Stimulated activated CD4-positive, alpha-beta T cell treated with anti-CD3 and anti-CD28 coated beads, TNF-alpha, amount 100 ng/mL, for 48 hours (primary cell): ENCODE measurements around the gene SMPD3.

Experiments used
- DNase-seq, 3 donors: peaks; one replicate each; pipeline ENCODE4 v3.0.0-alpha.2; 2020; ENCODE audit warnings: low read depth in 3 of 3

The SMPD3 gene

DNA sequence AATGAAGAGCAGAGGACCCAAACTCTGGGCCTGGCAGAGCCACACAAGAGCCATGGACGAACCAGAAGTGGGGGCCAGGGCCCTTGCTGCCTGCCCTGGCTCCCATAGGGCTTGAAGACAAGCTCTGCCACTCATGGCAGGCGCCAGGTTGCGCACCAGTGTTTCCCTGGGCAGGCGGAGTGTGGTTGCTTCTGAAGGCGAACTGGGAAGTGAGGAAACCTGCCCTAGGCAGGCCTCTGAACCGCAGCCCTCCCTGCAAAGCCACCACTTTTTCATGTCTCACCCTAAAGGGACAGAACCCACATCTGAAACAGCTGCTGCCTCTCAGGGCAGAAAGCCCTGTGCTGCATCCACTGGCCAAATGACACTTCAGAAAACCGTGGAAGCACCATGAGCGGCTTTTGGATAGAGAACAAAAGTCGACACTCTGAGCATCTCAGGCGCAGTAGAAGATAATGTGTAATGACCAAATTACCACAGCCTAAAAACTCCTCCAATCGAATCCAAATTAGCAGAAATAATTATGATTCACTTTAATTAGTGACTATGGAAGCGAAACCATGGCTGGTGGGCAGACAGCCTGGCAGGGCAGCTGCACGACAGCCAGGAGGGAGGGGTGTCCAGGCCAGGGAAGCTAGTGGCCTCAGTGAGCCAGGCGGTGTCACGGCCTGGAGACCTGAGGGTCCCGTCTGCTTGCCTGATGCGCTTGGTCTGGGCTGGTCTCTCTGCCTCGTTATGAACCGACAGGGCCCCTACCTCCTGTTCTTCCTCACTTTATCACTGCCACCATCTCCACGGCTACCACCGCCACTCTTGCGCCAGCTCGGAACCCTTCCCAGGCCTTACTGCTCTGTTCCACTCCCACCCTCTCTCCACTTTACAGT is 78.4 kb downstream of the SMPD3 start:
- no peak for DNase-seq

DNA sequence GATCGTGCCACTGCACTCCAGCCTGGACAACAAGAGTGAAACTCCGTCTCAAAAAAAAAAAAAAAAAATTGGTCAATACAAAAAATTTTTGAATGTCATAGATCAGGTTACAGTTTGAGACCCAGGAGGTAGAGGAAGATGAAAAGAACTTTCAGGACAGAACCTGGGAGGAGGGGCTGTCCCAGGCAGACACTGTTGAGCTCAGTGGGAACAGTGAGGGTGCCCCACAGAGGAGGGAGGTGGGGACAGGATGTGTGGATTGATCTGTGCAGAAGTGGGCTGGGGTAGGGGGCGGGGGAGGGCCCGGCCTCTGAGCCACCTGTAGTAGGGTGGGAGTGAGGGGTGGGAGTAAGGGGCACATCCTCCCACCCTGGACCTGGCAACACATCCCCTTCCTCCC is 79.1 kb downstream of the SMPD3 start:
- DNase-seq: no peak

DNA sequence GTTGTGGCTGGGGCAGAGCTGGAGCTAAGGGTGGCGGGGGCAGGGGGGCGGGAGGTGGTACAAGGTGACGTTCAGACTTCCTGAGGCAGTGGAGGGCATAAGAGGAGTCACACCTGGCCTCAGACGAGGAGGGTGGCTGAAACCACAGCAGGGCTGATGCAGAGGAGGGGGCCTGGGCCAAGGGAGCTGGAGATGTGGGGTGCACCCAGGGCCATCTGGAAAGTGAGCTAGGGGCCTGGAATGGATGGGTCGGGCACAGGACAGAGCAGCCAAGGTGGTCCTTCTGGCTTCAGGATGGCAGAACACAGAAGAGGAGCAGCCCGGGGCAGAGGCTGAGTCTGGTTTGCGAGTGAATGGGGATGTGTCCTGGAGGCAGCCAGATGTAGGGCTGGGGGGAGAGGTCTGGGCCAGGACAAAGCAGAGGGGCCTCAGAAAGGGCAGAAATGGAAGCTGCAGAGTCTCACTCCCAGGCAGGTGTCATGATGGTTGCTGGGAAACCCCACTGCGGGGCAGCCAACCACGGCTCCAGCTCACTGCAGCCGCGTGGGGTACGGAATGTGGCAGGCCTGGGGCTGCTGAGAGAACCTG is 79.9 kb downstream of the SMPD3 start:
- DNase-seq: no peak

DNA sequence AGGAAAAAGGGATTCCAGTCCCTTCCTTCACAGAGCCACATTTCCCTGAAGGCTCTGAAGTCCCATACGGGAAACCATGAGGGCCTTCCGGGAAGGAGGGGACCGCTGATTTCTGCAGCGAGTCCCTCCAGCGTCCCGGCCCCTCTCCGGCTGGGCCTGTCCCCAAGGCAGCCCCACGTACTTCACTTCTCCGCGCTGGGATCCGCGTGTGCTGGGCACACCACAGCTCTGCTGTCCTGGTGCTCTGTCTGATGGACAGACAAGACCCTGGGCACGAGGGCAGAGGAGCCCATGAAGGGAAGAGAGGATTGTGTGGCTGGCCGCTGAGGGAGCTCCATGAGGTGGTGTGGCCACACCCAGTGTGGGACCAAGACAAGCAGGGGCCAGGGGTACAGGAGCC is 80.4 kb downstream of the SMPD3 start:
- DNase-seq: no peak

DNA sequence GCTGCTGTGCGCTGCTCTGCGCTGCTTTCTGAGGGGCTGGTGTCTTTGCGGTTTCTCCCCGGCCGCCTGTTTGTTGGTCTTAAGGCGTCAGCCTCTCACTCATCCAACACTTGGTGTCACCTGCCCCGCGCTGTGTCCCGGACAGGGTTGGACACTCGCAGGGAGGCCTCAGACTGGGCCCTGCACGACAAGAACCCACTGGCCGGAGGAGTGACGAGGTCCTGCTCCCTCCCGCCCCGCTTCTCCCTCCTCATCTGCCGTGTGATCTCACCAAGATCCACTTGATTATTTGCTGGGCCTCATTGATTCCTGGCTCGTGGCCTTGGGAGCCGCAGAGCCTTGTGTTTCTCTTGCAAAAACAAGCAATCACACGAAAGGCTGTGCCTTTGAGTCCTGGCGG is 80.9 kb downstream of the SMPD3 start:
- DNase-seq: no peak

DNA sequence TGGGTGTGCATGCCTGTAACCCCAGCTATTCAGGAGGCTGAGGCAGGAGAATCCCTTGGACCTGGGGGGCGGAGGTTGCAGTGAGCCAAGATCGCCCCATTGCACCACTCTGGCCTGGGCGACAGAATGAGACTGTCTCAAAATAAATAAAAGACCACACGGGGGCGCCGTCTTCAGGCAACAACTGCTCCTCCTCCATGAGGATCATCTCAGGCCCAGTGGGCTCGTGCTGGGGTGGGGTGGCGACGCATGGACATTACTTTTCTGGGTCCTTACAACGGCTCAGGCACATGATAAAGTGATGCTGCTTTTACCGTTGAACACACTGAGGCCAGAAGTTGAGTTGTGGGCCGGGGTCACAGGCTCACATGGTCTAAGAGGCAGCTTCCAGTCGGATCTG is 81.3 kb downstream of the SMPD3 start:
- DNase-seq: peak in 1 of 3 donors; percentile 46

DNA sequence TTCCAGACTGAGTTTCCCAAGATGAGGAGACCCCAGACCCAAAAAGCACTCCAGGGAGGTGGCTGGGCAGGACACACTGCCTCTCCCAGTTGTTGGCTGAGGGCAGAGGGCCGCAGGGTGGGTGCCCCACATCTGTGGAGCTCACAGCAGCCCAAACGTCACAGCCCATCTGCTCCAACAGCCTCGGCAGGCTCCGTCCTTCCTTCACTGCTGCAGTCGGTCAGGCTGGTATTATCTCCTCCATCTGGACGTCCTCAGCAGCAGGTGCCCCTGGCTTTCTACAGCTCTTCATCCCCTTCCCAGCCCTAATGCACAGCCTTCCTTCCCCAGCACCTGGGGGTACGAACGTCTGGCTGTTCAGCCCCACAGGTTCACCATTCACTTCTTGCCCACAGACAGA is 82.2 kb downstream of the SMPD3 start:
- DNase-seq: no peak

DNA sequence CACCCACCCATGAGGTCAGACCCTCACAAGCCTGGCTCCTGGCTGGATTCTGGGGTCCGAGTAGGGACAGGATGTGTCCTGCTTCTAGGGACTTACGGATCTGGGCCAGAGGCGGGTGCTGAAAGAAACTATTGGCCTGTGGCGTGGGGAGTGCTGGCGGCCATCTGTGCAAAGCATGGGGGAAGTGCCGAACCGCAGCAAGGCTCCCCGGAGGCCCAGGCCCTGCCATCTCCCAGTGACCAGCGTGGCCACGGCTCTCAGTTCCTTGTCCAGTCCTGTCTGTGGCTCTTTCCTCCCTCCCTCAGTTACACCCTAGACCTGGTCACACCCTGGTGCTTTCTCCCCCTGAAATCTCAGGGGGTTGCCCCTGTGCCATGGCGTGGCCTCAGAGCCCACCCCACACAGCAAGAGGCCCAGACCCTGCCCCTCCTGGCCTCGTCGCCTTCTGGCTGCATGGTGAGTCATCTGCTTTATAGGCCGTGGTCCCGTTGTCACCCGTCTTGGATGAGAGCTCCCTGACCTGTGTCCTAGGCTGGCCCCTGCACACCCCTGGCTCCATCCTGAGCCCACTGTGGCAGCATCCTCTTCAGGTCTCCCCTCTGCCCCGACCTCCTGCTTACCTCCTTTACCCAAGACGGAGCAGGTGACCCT is 83.0 kb downstream of the SMPD3 start:
- no peak for DNase-seq

DNA sequence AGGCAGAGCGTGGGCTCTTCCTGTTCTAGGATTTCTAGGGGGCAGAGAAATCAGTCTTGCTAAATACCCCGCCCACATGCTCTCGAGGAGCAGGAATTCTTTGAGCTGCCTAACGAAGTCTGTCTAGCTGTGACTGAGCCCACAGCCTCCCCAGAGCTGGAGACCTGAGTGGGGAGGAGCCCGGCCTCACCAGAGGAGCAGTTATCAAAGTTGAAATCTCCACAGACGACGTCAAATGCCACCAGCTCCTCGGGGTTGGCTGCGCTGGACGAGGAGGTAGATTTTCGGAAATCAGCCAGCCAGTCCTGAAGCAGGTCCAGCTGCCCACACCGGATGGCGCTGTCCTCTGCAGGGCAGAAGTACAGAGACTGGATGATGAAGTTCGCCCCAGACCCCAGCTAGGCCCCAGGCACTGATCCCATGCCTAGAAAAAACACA is 83.7 kb downstream of the SMPD3 start:
- no peak for DNase-seq

DNA sequence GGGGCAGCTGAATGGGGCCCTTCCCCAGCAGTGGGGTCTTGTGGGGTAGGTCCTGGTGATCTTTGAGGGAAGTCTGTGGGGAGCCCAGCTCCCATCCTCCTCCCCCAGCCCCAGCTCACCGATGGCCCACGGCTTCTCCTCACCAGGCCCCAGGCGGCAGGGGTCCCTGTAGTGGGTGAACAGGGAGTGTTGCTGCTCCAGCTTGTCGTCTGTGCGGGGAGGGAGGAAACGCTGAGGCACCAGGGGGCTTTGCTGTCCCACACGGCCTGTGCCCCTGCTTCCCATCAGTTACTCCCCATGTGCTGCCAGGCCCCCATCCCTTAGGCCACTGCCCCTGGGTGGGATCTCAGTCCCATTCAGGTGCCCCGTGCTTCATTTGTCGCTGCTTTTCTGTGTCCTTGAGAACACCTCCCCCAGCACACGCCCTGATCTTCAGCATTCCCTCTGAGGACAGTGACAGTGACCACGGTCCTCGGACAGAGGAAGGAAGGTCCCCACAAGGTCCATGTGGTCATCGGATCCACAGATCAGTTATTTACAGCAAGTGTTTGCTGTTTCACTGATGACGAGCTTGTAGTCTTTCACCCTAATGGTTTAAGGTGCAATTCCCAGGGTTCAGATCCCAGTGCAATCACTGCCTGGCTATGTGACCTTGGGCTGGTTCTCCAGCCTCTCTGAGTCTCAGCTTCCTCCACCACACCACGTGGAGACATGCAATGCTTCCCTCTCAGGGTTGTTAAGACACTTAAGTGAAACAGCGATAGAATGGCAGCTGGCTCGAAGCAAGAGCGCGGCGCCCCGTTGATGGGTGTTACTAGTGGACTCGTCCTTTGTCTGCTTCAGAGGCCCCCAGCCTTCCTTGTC is 84.4 kb downstream of the SMPD3 start:
- DNase-seq: no peak

DNA sequence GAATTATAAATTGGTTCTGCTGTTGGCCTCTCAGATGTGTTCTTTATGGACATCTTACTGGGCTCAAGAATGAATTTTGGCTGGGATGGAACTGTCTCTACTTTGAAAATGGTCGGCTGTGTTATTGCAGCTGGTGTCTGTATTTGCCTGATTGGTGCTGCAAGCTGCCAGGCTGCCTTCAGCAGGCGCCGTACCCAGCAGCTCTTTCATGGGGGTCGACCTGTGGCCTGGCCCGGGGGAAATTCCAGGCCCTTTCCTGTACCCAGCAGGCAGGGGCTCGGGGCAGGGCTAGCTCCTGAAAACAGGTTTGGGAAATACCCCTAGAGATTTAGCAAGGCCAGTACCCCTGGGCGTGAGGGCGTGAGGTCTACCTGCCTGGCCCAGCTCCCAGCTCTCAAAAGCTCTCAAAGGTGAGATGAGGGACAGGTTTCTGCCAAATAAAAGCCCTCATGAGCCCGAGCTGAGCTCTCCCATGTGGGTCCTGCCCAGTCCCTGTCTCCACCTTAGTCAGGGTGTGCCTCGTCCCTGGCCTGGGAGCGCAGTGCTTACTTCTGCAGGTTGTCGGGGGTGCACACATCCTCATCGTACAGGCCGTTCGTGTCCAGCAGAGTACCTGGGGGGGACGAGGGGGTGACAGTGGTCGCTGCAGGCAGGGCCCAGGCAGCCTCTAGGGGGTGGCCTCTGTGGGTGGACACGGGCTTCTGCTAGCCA is 85.2 kb downstream of the SMPD3 start:
- no peak for DNase-seq

DNA sequence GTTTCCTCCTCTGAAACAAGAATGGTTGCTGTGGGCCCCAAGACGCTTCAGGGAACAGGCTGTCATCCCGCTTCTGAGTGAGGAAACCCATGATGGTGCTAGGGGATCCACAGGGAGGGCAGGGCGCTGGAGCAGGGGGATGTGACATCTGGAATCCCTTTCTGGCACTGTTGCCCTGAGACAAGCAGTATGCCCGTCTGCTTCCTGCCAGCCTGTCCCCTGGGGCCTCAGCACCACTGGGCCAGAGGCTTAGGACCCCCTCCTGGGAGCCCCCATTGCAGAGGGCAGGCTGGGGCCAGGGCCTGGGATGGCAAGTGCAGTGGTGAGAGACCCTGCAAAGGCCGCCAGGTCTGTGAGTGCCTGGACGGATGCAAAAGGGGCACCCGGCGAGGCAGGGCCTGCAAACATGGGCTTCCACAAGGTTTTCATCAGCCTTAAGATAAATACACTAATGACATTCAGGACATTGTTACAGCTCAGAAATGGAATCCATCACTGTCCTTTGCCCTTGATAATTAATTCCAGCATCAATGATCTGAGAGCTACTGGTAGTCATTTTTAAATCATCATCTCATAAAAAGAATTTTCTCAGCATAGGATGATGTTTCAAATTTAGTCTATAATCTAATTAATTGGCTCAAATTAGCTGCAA is 85.9 kb downstream of the SMPD3 start:
- no peak for DNase-seq

DNA sequence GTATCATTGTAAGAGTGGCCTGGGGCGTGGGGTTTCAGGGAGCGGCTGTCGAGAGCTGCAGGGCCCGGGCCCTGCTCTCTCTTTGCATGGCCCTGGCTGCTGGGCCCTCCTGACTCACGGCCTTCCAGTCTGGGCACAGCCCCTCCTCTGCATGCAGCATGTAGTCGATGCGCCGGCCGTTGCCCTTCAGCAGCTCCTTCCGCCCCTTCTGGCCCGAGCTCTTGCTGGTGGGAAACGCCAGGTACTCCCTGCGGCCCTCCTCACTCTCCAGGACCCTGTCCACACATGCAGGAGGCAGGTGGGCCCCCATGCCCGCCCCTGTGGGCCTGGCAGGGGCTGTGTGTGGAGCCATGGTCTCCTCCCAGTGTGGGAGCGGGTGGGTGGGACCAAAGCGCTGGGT is 86.8 kb downstream of the SMPD3 start:
- no peak for DNase-seq

DNA sequence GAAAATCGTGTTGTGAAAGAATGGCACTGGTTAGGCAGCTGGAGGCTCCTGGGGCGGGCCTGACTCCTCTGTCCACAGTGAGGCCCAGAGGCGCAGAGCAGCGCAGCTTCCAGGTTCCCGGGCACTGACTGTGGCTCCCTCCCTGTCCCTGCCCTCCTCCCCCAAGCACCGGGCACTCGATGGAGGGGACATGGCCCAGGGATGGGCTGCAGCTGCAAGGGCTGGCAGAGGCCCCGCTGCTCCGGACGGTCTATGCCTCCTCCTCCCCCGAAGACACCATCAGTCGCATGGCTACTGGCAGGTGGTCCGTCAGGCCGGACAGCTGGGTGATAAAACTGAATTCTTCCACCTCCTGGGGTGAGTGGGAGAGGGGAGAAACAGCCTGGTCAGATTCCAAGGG is 87.4 kb downstream of the SMPD3 start:
- DNase-seq: no peak

DNA sequence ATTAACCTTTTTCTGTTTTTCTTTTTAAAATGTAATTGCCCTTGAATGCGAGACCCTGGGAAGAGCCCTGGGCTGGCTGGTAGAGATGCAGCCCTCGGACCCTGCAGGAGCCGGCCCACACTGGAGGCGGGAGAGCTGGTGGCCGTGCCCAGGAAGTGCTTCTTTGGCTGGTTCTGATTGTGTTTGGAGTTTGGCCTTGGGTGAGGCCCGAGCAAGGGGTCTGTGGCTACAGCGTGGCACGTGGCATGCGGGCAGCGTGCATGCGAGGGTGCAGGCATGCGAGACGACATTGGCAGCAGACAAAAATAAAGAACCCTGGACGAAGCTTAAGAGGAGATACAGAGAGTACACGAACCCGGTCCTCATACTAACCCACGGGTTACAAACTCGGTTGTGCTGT is 87.8 kb downstream of the SMPD3 start:
- DNase-seq: no peak

DNA sequence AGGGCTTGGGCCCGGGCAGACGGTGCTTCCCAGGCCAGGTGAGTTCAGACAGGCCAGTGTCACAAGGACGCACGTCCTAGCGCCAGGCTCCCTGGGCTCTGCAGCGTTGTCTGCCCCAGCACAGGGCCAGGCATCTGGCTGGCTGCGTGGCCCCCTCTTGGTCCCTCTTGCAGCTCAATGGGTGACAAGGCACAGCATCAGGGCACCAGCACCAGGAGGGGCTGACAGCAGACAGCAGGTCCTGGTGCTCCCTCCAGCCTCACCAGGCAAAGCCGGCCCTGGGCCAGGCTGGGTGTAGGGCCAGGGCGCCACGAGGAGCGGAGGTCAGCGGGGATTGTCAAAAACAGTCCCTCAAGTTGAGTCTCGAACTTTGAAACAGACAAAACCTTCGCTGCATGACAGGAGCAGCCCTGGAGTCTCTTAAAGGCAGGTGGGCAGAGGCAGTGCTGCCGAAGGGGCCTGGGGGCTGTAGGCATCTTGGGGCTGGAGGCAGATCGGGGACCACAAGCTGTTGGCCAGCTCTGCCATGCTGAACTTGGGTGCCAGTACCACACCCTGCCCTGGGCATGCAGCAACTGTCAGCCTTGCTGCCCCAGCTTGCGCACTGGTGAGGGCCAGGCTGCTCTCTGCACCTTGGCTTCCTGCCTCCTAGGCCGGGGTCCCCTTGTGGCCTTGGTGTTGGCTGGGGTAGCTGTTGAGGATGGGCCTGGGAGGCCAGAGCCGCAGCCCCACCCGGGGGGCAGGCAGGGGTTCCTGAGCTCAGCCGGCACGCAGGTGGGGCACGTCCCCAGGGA is 88.7 kb downstream of the SMPD3 start:
- no peak for DNase-seq

DNA sequence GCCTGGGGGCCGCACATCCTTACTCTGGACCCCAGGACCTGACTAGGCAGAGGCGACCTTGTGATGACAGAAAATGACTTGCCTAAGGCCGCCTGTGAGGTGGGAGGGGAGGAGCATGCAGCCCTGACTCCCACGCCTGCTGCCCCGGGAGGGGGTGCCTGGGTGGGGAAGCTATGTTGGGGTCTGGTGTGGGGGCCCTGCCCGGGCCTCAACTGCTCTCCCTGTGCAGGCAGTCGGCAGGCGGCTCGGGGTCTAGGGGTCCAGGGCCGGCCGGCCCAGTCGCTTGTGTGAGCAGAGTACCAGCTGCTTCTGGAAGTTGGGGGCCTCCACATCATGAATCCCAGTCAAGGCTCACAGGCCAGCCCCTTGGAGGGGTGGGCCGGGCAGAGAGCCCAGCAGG is 89.4 kb downstream of the SMPD3 start:
- no peak for DNase-seq

DNA sequence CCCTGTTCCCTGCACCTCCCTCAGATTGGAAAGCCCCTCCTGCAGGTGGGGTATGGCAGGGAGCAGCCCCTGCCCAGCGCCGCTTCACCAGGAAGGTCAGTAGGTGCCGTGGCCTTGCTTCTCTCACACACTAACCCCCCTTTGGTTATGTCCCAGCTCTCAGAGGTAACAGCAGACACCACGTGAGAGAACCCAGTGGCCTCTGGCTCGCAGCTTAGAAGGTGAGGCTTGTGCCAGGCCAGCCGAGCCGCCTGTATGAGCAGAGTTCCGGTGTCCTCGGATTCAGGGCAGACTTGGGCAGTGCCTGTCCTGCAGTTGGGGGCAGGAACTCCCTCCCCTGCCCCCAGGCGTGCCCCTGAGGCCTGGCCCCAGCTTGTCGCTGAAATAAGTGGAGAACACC is 90.4 kb downstream of the SMPD3 start:
- no peak for DNase-seq

DNA sequence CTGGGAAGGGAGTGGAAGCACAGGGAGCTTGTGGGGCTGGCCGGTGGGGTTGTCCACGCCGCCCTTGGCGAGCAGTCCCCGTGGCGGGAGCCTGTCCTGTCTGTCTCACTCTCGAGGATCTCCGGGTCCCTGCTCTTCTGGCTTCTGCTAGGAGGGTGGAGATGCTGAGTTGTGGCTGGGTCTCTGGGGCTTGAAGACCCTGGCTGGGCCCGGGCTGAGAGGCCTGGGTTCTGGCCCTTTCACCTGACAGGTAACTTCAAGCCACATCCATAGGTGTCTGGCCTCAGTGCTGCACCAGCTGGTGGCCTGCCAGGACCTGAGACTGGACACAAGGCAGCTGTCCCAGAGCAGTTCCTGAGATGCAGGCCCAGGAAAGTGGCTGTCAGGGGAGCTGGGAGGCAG is 90.8 kb downstream of the SMPD3 start:
- no peak for DNase-seq

DNA sequence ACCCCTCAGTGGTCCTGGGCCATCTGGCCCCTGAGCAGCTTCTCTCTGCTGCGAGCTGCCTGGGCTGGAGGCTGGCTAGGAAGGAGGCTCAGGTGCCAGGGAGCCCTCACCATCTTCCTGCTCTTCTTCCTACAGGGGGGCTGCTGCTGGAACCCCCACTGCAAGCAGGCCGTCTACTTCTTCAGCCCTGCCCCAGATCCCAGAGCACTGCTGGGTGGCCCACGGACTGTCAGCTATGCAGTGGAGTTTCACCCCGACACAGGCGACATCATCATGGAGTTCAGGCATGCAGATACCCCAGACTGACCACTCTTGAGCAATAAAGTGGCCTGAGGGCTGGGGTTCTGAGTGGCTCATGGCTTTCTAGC is 91.4 kb downstream of the SMPD3 start:
- no peak for DNase-seq
